ENCODE data around the gene ZSCAN9. TPM values are rescaled to one million over a fixed set of nuclear protein-coding genes. Genes with fewer than 3 reads are reported as not detected.

The ZSCAN9 gene
- total and polyA plus RNA-seq, 2 of the 13 experiments (the other 11 are each of a cell fraction or from before 2014, with no cell fraction given): 14.6 to 17.8 TPM

DNA sequence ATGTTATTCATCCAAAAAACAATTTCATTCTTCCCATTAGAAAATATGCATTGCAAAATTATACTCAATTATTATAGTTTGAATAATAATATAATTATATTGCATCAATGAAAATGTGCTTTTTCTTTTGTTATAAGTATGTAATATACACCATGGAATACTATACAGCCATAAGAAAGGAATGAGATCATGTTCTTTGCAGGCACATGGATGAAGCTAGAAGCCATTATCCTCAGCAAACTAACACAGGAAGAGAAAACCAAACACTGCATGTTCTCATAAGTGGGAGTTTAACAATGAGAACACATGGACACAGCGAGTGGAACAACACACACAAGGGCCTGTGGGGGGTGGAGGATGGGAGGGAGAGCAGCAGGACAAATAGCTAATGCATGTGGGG, 32.0 kb downstream of the ZSCAN9 start:
- POLR2A ChIA-PET: no interaction called here
- intact Hi-C loops (cut with micrococcal nuclease; ENCODE audit: unreplicated experiment): no loop called here
- ATAC-seq: no peak
- in situ Hi-C loops (cut with HindIII; ENCODE audit: extremely low pct_ligation_motif_present, low pct_unique_long_range_greater_than_20kb): no loop called here
- no peaks in the 10 kb centered on the region for H4K20me1 ChIP-seq (ENCODE audit: insufficient read depth, low read length)
- no peak for FAIRE-seq
- WGBS (ENCODE audit: low lambda C conversion rate): 17% methylated on average over 1 of the region's 1 CpG
- H3K27me3 ChIP-seq (ENCODE audit: control insufficient read depth in 1 of 2, insufficient read depth in 2 of 2, low read length in 2 of 2): peaks cover 0 to 14% of the 10 kb centered on the region in 2 experiments; a peak in 1 of 5 replicates
- no peaks in the 10 kb centered on the region for H3K36me3 ChIP-seq (replicated peaks in 1 of 2; ENCODE audit: control insufficient read depth in 1 of 2, insufficient read depth in 2 of 2, low read length in 2 of 2)
- no peaks in the 10 kb centered on the region for H3K9me3 ChIP-seq (ENCODE audit: low read length)
- CTCF ChIA-PET (ENCODE audit: low intra/inter-chr PET ratio, low total read pairs): no interaction called here
- peak; percentile 53 for TF ChIP-seq ZNF7 (CRISPR knock-in tag; IDR thresholded peaks at IDR 0.05)
- TF ChIP-seq IKZF1 (IDR thresholded peaks at IDR 0.05): no peak
- TF ChIP-seq ZKSCAN8 (CRISPR knock-in tag; IDR thresholded peaks at IDR 0.05; ENCODE audit: borderline replicate concordance): no peak
- TF ChIP-seq, protein P1, sequence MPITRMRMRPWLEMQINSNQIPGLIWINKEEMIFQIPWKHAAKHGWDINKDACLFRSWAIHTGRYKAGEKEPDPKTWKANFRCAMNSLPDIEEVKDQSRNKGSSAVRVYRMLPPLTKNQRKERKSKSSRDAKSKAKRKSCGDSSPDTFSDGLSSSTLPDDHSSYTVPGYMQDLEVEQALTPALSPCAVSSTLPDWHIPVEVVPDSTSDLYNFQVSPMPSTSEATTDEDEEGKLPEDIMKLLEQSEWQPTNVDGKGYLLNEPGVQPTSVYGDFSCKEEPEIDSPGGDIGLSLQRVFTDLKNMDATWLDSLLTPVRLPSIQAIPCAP (CRISPR knock-in tag; IDR thresholded peaks at IDR 0.05; ENCODE audit: low read depth): no peak
- TF ChIP-seq ZNF468 (CRISPR knock-in tag; IDR thresholded peaks at IDR 0.05): no peak
- TF ChIP-seq ZNF572 (CRISPR knock-in tag; IDR thresholded peaks at IDR 0.05): no peak
- H3K4me2 ChIP-seq (ENCODE audit: low read depth, low read length): no peak overlapping the region
- no peaks in the 10 kb centered on the region for H3K79me2 ChIP-seq (ENCODE audit: insufficient read depth, low read length)
- no peak overlapping the region for H3K27ac ChIP-seq (ENCODE audit: extremely low read length, insufficient read depth, low read length)
- BruUV-seq (replicated peaks): no TSS peak
- H3K9ac ChIP-seq (ENCODE audit: insufficient read depth, low read depth, low read length): no peak overlapping the region
- DNase-seq (ENCODE audit: low spot score): no peak
- H2AFZ ChIP-seq (ENCODE audit: low read length): no peak overlapping the region
- peaks cover 19% of the 10 kb centered on the region for H3K4me1 ChIP-seq (ENCODE audit: insufficient read depth, low read length)
- H3K4me3 ChIP-seq (replicated peaks in 1 of 3; ENCODE audit: insufficient read depth in 1 of 3, low read depth in 2 of 3, low read length in 3 of 3): no peak overlapping the region

DNA sequence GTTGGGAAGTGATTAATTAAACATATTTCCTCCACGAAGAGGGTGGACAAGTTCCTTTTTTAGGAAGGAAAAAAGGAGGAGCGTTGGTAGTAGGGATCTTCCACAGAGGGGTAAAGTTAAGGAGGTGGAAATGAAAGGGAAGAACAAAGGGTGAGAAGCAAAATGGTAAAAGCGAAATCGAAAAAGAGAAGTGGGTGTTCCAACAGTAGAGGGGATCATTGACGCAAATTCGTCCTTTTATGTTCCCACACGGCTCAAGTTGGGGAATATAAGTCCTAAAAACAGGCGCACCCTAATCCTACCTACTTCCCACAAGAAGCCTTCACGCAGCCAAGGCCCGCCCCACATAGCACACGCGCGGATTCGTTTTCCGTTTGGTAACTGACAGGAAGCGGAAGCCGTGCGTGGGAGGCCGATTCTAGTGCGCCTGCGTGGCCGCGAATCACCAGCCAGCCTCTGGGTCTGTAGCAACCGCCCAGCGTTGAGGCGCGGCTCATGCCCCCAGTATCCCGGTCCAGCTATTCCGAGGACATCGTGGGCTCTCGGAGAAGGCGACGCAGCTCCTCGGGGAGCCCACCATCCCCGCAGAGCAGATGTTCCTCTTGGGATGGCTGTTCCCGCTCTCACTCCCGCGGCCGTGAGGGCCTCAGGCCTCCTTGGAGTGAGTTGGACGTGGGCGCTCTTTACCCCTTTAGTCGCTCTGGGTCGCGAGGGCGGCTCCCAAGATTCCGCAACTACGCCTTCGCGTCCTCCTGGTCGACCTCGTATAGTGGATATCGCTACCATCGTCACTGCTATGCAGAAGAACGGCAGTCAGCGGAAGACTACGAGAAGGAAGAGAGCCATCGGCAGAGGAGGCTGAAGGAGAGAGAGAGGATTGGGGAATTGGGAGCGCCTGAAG, 34.1 kb downstream of the ZSCAN9 start, which contains the start of gene NKAPL:
NKAPL (plus strand) TSS at position 421 of the 901 bp plus-strand sequence; CDS start at position 496, 75 bp downstream.
- no TSS peak for BruUV-seq (replicated peaks)
- H3K9me3 ChIP-seq (ENCODE audit: low read length): no peaks in the 10 kb centered on the region
- H3K4me2 ChIP-seq (ENCODE audit: low read depth, low read length): no peak within 1 kb of the TSS
- H3K9ac ChIP-seq (ENCODE audit: insufficient read depth, low read depth, low read length): no peak within 1 kb of the TSS
- intact Hi-C loops (cut with micrococcal nuclease; ENCODE audit: unreplicated experiment): no loop called here
- DNase-seq (ENCODE audit: low spot score): no peak
- no peak within 1 kb of the TSS for H2AFZ ChIP-seq (ENCODE audit: low read length)
- WGBS (ENCODE audit: low lambda C conversion rate): 81% methylated on average over 58 of the region's 58 CpGs
- H3K36me3 ChIP-seq (replicated peaks in 1 of 2; ENCODE audit: control insufficient read depth in 1 of 2, insufficient read depth in 2 of 2, low read length in 2 of 2): no peaks in the 10 kb centered on the region
- H3K4me1 ChIP-seq (ENCODE audit: insufficient read depth, low read length): peaks cover under 1% of the 10 kb centered on the region; the same call in 1 of the 2 replicates
- H4K20me1 ChIP-seq (ENCODE audit: insufficient read depth, low read length): no peaks in the 10 kb centered on the region
- ChIA-PET POLR2A (no interaction called here), CTCF (ENCODE audit: low intra/inter-chr PET ratio, low total read pairs) (no interaction called here)
- H3K79me2 ChIP-seq (ENCODE audit: insufficient read depth, low read length): no peaks in the 10 kb centered on the region
- H3K4me3 ChIP-seq (replicated peaks in 1 of 3; ENCODE audit: insufficient read depth in 1 of 3, low read depth in 2 of 3, low read length in 3 of 3): no peak within 1 kb of the TSS
- in situ Hi-C loops (cut with HindIII; ENCODE audit: extremely low pct_ligation_motif_present, low pct_unique_long_range_greater_than_20kb): no loop called here
- no peak for ATAC-seq
- no peak for FAIRE-seq
- TF ChIP-seq ELF3 (CRISPR knock-in tag; IDR thresholded peaks at IDR 0.05) (no peak), HOXA7 (CRISPR knock-in tag; IDR thresholded peaks at IDR 0.05) (no peak)
- TF ChIP-seq, protein P2, sequence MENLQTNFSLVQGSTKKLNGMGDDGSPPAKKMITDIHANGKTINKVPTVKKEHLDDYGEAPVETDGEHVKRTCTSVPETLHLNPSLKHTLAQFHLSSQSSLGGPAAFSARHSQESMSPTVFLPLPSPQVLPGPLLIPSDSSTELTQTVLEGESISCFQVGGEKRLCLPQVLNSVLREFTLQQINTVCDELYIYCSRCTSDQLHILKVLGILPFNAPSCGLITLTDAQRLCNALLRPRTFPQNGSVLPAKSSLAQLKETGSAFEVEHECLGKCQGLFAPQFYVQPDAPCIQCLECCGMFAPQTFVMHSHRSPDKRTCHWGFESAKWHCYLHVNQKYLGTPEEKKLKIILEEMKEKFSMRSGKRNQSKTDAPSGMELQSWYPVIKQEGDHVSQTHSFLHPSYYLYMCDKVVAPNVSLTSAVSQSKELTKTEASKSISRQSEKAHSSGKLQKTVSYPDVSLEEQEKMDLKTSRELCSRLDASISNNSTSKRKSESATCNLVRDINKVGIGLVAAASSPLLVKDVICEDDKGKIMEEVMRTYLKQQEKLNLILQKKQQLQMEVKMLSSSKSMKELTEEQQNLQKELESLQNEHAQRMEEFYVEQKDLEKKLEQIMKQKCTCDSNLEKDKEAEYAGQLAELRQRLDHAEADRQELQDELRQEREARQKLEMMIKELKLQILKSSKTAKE (CRISPR knock-in tag; IDR thresholded peaks at IDR 0.05; ENCODE audit: borderline replicate concordance): no peak
- TF ChIP-seq, protein P3, sequence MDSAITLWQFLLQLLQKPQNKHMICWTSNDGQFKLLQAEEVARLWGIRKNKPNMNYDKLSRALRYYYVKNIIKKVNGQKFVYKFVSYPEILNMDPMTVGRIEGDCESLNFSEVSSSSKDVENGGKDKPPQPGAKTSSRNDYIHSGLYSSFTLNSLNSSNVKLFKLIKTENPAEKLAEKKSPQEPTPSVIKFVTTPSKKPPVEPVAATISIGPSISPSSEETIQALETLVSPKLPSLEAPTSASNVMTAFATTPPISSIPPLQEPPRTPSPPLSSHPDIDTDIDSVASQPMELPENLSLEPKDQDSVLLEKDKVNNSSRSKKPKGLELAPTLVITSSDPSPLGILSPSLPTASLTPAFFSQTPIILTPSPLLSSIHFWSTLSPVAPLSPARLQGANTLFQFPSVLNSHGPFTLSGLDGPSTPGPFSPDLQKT (CRISPR knock-in tag; IDR thresholded peaks at IDR 0.05; ENCODE audit: borderline replicate concordance): no peak
- peaks cover 0 to 25% of the 10 kb centered on the region in 2 experiments; a peak in 3 of 5 replicates for H3K27me3 ChIP-seq (ENCODE audit: control insufficient read depth in 1 of 2, insufficient read depth in 2 of 2, low read length in 2 of 2)
- H3K27ac ChIP-seq (ENCODE audit: extremely low read length, insufficient read depth, low read length): no peak within 1 kb of the TSS
